ENCODE data around the gene TMEM130. TPM values are rescaled to one million over a fixed set of nuclear protein-coding genes. Genes with fewer than 3 reads are reported as not detected.
"Not testable (repeated sequence)": the region's sequence is repeated elsewhere in the genome, so short reads cannot be mapped to it uniquely, and the experiment has no call there.

The TMEM130 gene
- total RNA-seq, 1 experiment from 2014 or later, result 2.1 TPM

- no peak overlapping the region for H3K27ac ChIP-seq
- H4K20me1 ChIP-seq (ENCODE audit: insufficient read depth), result no peaks in the 10 kb centered on the region
- no peaks in the 10 kb centered on the region for H3F3A ChIP-seq (ENCODE audit: insufficient read depth, low read depth)
- H3K9me2 ChIP-seq (ENCODE audit: insufficient read depth), result no peaks in the 10 kb centered on the region
- BruUV-seq (replicated peaks), result no TSS peak
- no peak overlapping the region for H3K4me2 ChIP-seq
- intact Hi-C loops (cut with micrococcal nuclease; ENCODE audit: unreplicated experiment), result no loop called here
- no peaks in the 10 kb centered on the region for H3K79me2 ChIP-seq (ENCODE audit: low read depth)
- TF ChIP-seq EZH2 (IDR thresholded peaks at IDR 0.05; ENCODE audit: low read depth) (no peak), CTCF (conservative IDR thresholded peaks at IDR 0.05) (no peak)
- ChIA-PET CTCF (interaction anchor here (0.6 kb wide), 1 partner anchor 480 kb away, joined by 4 read pairs; no protein-coding TSS in a partner anchor), POLR2A (ENCODE audit: unreplicated experiment) (no interaction called here)
- no peak overlapping the region for H3K4me3 ChIP-seq
- H3K4me1 ChIP-seq (replicated peaks; ENCODE audit: insufficient read depth), result 0 out of 2 replicates have a peak, but pooled peaks cover 5% of the 10 kb centered on the region
- no peaks in the 10 kb centered on the region for H3K27me3 ChIP-seq (ENCODE audit: insufficient read depth, low read depth)
- DNase-seq, result no peak
- no peaks in the 10 kb centered on the region for H3K9me3 ChIP-seq (ENCODE audit: insufficient read depth, low read depth)
- H3K36me3 ChIP-seq (ENCODE audit: low read depth), result no peaks in the 10 kb centered on the region
- no peak overlapping the region for H2AFZ ChIP-seq
Observed at GRCh38 chr7:98852826-98853225, 17.0 kb downstream of the TMEM130 start.

- Histone ChIP-seq H3K36me3 (ENCODE audit: low read depth) (no peaks in the 10 kb centered on the region), H3K27ac (no peak overlapping the region), H3K4me3 (no peak overlapping the region), H3K9me3 (ENCODE audit: insufficient read depth, low read depth) (no peaks in the 10 kb centered on the region), H2AFZ (no peak overlapping the region), H4K20me1 (ENCODE audit: insufficient read depth) (no peaks in the 10 kb centered on the region), H3F3A (ENCODE audit: insufficient read depth, low read depth) (no peaks in the 10 kb centered on the region), H3K79me2 (ENCODE audit: low read depth) (no peaks in the 10 kb centered on the region), H3K9me2 (ENCODE audit: insufficient read depth) (no peaks in the 10 kb centered on the region), H3K4me1 (replicated peaks; ENCODE audit: insufficient read depth) (no peaks in the 10 kb centered on the region), H3K4me2 (no peak overlapping the region), H3K27me3 (ENCODE audit: insufficient read depth, low read depth) (no peaks in the 10 kb centered on the region)
- DNase-seq, result no peak
- TF ChIP-seq EZH2 (IDR thresholded peaks at IDR 0.05; ENCODE audit: low read depth) (no peak), CTCF (conservative IDR thresholded peaks at IDR 0.05) (no peak)
- BruUV-seq (replicated peaks), result no TSS peak
- ChIA-PET POLR2A (ENCODE audit: unreplicated experiment) (interaction anchor here (0.6 kb wide), 1 partner anchor 695 kb away, joined by 3 read pairs; no protein-coding TSS in a partner anchor), CTCF (no interaction called here)
- intact Hi-C loops (cut with micrococcal nuclease; ENCODE audit: unreplicated experiment), result loop anchor here (10.0 kb wide), 1 partner anchor 564 kb away; the partner anchor contains the start of gene BRI3
Observed at GRCh38 chr7:98848918-98849317, 20.9 kb downstream of the TMEM130 start.

GRCh38 chr7:98842552-98842951 is 27.3 kb downstream of the TMEM130 start:
- intact Hi-C loops (cut with micrococcal nuclease; ENCODE audit: unreplicated experiment), result loop anchor here (5.0 to 10.0 kb wide), 2 partner anchors 35 to 558 kb away; partner anchors contain the start of genes BRI3 and TRRAP
- POLR2A ChIA-PET (ENCODE audit: unreplicated experiment), result not testable (repeated sequence)

More at GRCh38 chr7:98842552-98842951, 27.3 kb downstream of the TMEM130 start:
- H3K79me2 ChIP-seq (ENCODE audit: low read depth); H2AFZ ChIP-seq; H3K27me3 ChIP-seq (ENCODE audit: insufficient read depth, low read depth); H3K9me2 ChIP-seq (ENCODE audit: insufficient read depth); H3K9me3 ChIP-seq (ENCODE audit: insufficient read depth, low read depth); H3K4me3 ChIP-seq; H3K36me3 ChIP-seq (ENCODE audit: low read depth); H3F3A ChIP-seq (ENCODE audit: insufficient read depth, low read depth); H4K20me1 ChIP-seq (ENCODE audit: insufficient read depth); BruUV-seq (replicated peaks); H3K27ac ChIP-seq; H3K4me2 ChIP-seq; DNase-seq; H3K4me1 ChIP-seq (replicated peaks; ENCODE audit: insufficient read depth): not testable (repeated sequence)
- CTCF ChIA-PET, result interaction anchor here (0.6 kb wide), 1 partner anchor 760 kb away, joined by 3 read pairs; no protein-coding TSS in a partner anchor
